Duodenal mucosa (tissue), 2 donors: ENCODE results near the gene KRTAP2-2.
"Not testable (repeated sequence)": the region's sequence is repeated elsewhere in the genome, so short reads cannot be mapped to it uniquely, and the experiment has no call there.

Experiments
- H3K27ac ChIP-seq: one replicate; pipeline ENCODE4 v1.7.0; 2013; ENCODE audit warnings: low read depth, low read length
- H3K27me3 ChIP-seq, 2 donors: one replicate each; pipeline ENCODE4 v1.7.0; 2013; ENCODE audit warnings: low read length in 2 of 2, control low read depth in 1 of 2; ENCODE audit not compliant: insufficient read depth in 2 of 2, control insufficient read depth in 1 of 2
- H3K36me3 ChIP-seq, 2 donors: one replicate each; pipeline ENCODE4 v1.7.0; 2013; ENCODE audit warnings: low read length in 2 of 2, control low read depth in 1 of 2; ENCODE audit not compliant: insufficient read depth in 2 of 2, control insufficient read depth in 1 of 2
- H3K4me1 ChIP-seq, 2 donors: one replicate each; pipeline ENCODE4 v1.7.0; 2013; ENCODE audit warnings: low read length in 2 of 2, control low read depth in 1 of 2; ENCODE audit not compliant: insufficient read depth in 2 of 2, control insufficient read depth in 1 of 2
- H3K4me3 ChIP-seq, 2 donors: one replicate each; pipeline ENCODE4 v1.7.0; 2013; ENCODE audit warnings: low read length in 2 of 2, low read depth in 1 of 2
- H3K9ac ChIP-seq, 2 donors: one replicate each; pipeline ENCODE4 v1.7.0; 2013; ENCODE audit warnings: low read length in 2 of 2, low read depth in 1 of 2
- H3K9me3 ChIP-seq, 2 donors: one replicate each; pipeline ENCODE4 v1.7.0; 2013; ENCODE audit warnings: low read length in 2 of 2, control low read depth in 1 of 2; ENCODE audit not compliant: control insufficient read depth in 1 of 2

The KRTAP2-2 gene

DNA sequence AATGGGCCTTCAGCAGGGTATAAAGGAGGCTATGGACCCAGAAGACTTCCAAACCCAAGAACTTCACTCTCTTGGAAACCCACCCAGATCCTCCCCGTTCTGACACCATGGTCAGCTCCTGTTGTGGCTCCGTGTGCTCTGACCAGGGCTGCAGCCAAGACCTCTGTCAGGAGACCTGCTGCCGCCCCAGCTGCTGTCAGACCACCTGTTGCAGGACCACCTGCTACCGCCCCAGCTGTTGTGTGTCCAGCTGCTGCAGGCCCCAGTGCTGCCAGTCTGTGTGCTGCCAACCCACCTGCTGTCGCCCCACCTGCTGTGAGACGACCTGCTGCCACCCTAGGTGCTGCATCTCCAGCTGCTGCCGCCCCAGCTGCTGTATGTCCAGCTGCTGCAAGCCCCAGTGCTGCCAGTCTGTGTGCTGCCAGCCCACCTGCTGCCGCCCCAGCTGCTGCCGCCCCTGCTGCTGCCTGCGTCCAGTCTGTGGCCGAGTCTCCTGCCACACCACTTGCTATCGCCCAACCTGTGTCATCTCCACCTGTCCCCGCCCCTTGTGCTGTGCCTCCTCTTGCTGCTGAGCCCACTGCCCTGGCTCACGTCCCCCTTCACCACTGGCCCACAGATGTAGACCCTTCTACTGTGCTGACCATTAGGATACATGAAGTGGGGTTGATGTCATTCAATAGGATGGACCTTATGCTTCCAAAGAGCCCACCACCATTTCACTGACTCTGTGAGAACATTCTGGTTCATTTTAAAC, 29.2 kb upstream of the KRTAP2-2 start, which contains the start of gene KRTAP4-7:
KRTAP4-7 (plus strand) TSS at position 51 of the 757 bp plus-strand sequence; CDS start at position 108, 57 bp downstream.
- H3K4me1 ChIP-seq, H3K27me3 ChIP-seq, H3K4me3 ChIP-seq, H3K36me3 ChIP-seq, H3K27ac ChIP-seq, H3K9me3 ChIP-seq, H3K9ac ChIP-seq: not testable (repeated sequence)

DNA sequence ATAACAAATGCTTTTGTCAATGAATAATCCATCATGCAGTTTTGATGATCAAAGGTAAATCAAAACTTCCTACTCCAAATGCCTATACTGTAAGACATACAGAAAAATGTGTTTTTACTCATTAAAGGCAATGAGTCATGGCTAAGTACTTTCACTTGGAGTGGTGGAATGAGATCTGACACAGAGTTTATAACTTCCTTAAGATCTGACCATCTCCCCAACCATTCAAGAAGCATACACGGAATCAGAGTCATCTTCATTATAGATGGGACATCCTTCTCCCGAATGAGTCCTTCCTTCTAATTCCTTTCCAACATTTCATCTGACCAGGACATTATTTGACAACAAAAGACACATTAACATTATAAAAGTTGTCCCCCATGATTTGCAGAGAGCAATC, 28.4 kb upstream of the KRTAP2-2 start:
- not testable (repeated sequence) for H3K4me1 ChIP-seq, H3K27ac ChIP-seq, H3K4me3 ChIP-seq, H3K27me3 ChIP-seq, H3K9ac ChIP-seq, H3K36me3 ChIP-seq, H3K9me3 ChIP-seq

DNA sequence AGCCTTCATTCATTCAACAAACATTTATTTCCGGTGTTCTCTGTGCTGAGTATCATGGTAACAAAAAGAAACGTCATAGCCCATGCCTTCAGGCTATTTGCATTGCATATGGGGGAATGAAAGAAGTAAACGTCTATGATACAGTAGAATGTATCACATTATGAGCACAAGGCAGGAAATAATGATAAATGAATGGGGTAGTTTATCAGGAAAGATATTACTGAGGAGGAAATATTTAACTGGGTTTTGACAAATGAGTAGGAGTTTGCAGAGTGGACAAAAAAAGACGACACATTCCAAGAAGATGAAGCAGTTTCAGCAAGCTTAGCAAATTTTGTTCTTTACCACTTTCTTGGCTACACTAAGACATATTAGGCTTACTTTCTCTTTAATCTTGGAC, 27.6 kb upstream of the KRTAP2-2 start:
- Histone ChIP-seq H3K27ac (no peak overlapping the region), H3K4me1 (no peaks in the 10 kb centered on the region), H3K9me3 (no peaks in the 10 kb centered on the region), H3K27me3 (no peaks in the 10 kb centered on the region), H3K36me3 (no peaks in the 10 kb centered on the region), H3K4me3 (no peak overlapping the region), H3K9ac (no peak overlapping the region)

DNA sequence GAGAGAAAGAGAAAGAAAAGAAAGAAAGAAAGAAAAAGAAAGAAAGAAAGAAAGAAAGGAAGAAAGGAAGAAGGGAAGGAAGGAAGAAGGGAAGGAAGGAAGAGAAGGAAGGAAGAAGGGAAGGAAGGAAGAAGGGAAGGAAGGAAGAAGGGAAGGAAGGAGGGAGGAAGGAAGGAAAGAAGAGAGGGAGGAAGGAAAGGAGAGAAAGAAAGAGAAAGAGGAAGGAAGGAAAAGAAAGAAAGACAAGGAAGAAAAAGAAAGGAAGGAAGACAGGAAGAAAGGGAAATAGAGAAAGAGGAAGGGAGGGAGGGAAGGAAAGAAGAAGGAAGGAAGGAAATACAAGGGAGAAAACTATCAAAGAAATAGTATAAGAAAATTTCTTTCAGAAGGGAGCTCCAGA, 21.8 kb upstream of the KRTAP2-2 start:
- H3K27me3 ChIP-seq, result peaks cover 0 to 6% of the 10 kb centered on the region in 2 donors
- H3K9me3 ChIP-seq, result no peaks in the 10 kb centered on the region
- H3K36me3 ChIP-seq, result no peaks in the 10 kb centered on the region
- H3K9ac ChIP-seq, result no peak overlapping the region
- no peak overlapping the region for H3K4me3 ChIP-seq
- H3K4me1 ChIP-seq, result no peaks in the 10 kb centered on the region
- H3K27ac ChIP-seq, result no peak overlapping the region

DNA sequence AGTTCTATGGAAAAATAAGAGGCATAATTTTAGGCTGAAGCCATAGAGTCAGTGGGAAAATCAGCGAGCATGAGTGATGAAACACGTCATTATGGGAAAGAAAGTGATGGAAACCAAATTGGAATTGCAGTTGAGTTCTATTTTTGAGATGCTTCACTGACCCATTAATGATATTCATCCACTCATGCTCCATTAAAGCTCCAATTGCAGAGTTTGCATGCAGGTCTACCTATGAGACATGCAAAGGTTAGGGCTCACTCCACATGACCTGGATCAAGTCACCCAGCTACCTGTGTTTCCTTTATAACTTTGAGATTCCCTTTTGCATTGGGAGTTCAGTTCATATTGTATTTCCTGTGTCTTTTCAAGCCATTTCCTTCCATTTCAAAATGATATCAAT, 18.6 kb upstream of the KRTAP2-2 start:
- Histone ChIP-seq H3K4me1 (no peaks in the 10 kb centered on the region), H3K27me3 (peaks cover 0 to 6% of the 10 kb centered on the region in 2 donors), H3K27ac (no peak overlapping the region), H3K9me3 (no peaks in the 10 kb centered on the region), H3K4me3 (no peak overlapping the region), H3K36me3 (no peaks in the 10 kb centered on the region), H3K9ac (no peak overlapping the region)

DNA sequence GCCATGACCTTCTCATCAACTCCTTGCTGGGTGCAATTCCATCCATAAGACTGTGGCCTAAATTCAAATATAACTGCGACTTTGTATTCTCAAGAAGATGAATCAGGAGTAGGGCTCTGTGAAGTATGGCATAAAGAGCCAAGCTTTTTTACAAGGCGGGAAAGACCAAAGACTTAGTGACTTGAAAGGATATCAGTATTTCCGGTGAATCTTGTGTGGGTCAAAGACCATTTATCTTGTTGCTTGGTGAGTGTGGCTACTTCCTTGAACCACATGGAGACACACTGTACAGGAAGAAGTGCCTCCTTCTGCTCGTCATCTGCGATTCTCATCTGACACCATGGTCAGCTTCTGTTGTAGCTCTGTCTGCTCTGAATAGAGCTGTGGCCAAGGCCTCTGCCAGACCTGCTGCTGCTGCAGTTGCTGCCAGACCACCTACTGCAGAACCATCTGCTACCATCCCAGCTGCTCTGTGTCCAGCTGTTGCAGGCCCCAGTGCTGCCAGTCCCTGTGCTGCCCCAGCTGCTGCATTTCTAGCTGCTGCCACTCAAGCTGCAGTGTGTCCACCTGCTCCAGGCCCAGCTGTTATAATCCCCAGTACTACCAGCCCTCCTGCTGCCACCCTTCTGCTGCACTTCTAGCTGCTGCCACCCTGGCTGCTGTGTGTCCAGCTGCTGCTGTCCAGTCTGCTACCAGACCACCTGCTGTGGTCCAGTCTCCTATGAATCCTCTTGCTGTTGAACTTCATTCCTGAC, 16.8 kb upstream of the KRTAP2-2 start:
- Histone ChIP-seq H3K9me3 (no peaks in the 10 kb centered on the region), H3K27me3 (peaks cover 0 to 6% of the 10 kb centered on the region in 2 donors), H3K27ac (no peak overlapping the region), H3K4me3 (no peak overlapping the region), H3K36me3 (no peaks in the 10 kb centered on the region), H3K9ac (no peak overlapping the region), H3K4me1 (no peaks in the 10 kb centered on the region)

DNA sequence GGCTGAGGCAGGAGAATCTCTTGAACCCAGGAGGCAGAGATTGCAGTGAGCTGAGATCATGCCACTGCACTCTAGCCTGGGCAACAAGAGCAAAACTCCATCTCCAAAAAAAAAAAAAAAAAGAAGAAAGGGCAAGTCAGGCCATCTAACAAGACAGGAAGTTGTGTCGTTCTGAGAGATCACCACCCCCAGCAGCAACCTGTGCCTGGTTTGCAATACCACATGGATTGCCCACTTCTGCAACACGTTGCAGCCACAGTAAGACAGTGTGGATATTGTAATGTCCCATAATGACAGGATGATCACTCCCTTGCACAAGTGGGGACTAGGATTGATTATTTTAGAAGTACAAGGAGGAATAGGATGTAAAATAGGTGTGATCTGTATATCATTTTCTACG, 14.0 kb upstream of the KRTAP2-2 start:
- H3K9ac ChIP-seq, result no peak overlapping the region
- H3K36me3 ChIP-seq, result no peaks in the 10 kb centered on the region
- H3K4me1 ChIP-seq, result no peaks in the 10 kb centered on the region
- H3K9me3 ChIP-seq, result no peaks in the 10 kb centered on the region
- H3K27ac ChIP-seq, result no peak overlapping the region
- no peaks in the 10 kb centered on the region for H3K27me3 ChIP-seq
- H3K4me3 ChIP-seq, result no peak overlapping the region

DNA sequence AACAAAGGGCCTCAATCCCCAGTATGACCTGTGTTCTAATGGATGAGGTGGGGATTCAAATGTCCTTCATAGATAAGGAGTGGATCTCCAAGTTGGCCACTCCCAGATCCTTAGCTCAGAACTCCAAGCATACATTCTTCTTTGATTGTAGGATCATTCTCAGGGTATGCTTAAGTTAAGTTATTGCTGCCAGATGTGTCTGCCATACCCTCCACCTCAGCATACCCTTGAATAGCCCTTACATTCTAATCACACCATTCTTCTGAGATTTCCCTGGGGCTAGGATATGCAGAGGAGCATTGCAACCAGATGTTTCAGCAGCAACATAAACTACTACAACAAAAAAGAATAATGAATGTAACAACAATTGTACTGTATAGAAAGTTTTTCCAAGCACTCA, 12.3 kb upstream of the KRTAP2-2 start:
- H3K9ac ChIP-seq, result no peak overlapping the region
- no peak overlapping the region for H3K27ac ChIP-seq
- peaks cover 0 to 5% of the 10 kb centered on the region in 2 donors for H3K27me3 ChIP-seq
- H3K9me3 ChIP-seq, result no peaks in the 10 kb centered on the region
- no peaks in the 10 kb centered on the region for H3K4me1 ChIP-seq
- H3K36me3 ChIP-seq, result no peaks in the 10 kb centered on the region
- H3K4me3 ChIP-seq, result no peak overlapping the region

DNA sequence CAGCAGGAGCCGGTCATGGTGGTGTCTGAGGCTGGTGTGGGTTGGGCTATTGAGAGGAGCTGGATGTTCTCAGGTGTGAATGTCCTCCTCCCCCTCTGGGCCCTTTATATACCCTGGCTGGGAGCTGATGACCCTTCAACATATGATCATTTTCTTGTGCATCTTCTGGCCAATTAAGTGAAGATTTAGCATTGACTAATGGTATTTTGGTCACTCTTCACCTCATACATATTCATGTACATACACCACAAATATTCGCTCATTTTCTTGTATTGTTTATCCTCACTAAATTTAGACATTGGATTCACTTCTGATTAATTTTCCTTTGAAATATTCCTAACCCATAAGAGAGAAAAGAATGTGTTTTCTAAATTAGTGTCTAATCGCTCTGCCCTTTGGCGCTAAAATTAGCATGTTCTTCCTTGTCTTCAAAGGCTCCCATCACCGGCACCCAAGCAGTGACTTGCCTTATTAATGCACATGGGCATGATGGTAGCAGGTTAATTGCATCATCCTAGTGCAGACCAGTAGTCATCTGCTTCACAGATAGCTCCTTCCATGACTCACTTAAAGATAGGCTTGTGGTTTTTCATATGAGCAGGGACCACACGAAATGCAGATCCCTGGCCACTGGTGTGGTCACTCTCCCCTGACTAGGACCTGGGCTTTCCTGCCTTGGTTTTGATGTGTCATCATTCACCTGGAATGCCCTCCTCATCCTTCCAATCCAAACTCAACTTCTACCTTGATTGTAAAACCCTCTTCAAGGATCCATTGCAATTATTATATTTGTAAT, 11.0 kb upstream of the KRTAP2-2 start, which contains the start of gene KRTAP2-4:
KRTAP2-4 (minus strand) TSS at position 51 of the 796 bp plus-strand sequence; CDS start at position 17, 34 bp downstream.
- Histone ChIP-seq H3K4me3 (no peak within 1 kb of the TSS), H3K9me3 (no peaks in the 10 kb centered on the region), H3K27me3 (peaks cover 0 to 10% of the 10 kb centered on the region in 2 donors), H3K27ac (no peak within 1 kb of the TSS), H3K9ac (no peak within 1 kb of the TSS), H3K4me1 (no peaks in the 10 kb centered on the region), H3K36me3 (no peaks in the 10 kb centered on the region)
